Measurements from ENCODE around the gene PRR15L.

GRCh38 chr17:47992216-47992615 is 34.5 kb upstream of the PRR15L start:
- TF ChIP-seq ZNF274 (IDR thresholded peaks at IDR 0.05; ENCODE audit: low read depth, low read length), result no peak
- TF ChIP-seq YY1 (IDR thresholded peaks at IDR 0.05; ENCODE audit: insufficient read depth, insufficient read length), result no peak
- no peak for TF ChIP-seq SUZ12 (IDR thresholded peaks at IDR 0.05; ENCODE audit: extremely low read depth, insufficient read depth, insufficient read length)
